Calu3 (cell line): ENCODE measurements around the gene SLC35F2. TPM values are rescaled to one million over a fixed set of nuclear protein-coding genes. Genes with fewer than 3 reads are reported as not detected.

ENCODE experiments used
- BruUV-seq: library from RNA; stranded (reverse); fragments of 400-500 nt; replicated peaks from 2 replicates; lab custom pipeline; 2021; lab: Mats Ljungman, UMichigan
- CTCF ChIA-PET: fragments of 300-600 bp; sonication (Branson Sonifier 250); formaldehyde crosslinking; loops from one replicate; lab custom pipeline; 2022; ENCODE audit warnings: antibody characterized with exemption; lab: Charles Lee
- DNase-seq: peaks from one replicate; pipeline ENCODE4 v3.0.0; 2022
- H3K27ac Mint-ChIP-seq: one replicate; pipeline ENCODE4 v1.8.0; 2022; ENCODE audit warnings: mixed read lengths; ENCODE audit not compliant: unreplicated experiment
- H3K27me3 Mint-ChIP-seq: one replicate; pipeline ENCODE4 v1.8.0; 2022; ENCODE audit warnings: mixed read lengths; ENCODE audit not compliant: unreplicated experiment
- H3K36me3 Mint-ChIP-seq: one replicate; pipeline ENCODE4 v1.8.0; 2022; ENCODE audit warnings: mild to moderate bottlenecking, moderate library complexity, mixed read lengths; ENCODE audit not compliant: insufficient read depth, unreplicated experiment
- H3K4me1 Mint-ChIP-seq: one replicate; pipeline ENCODE4 v1.8.0; 2022; ENCODE audit warnings: mild to moderate bottlenecking, low read depth, mixed read lengths; ENCODE audit not compliant: unreplicated experiment
- H3K4me3 Mint-ChIP-seq: one replicate; pipeline ENCODE4 v1.8.0; 2022; ENCODE audit warnings: mild to moderate bottlenecking, low read depth, moderate library complexity, mixed read lengths; ENCODE audit not compliant: unreplicated experiment
- H3K9me3 Mint-ChIP-seq: one replicate; pipeline ENCODE4 v1.8.0; 2022; ENCODE audit warnings: low read depth, mixed read lengths; ENCODE audit not compliant: unreplicated experiment
- intact Hi-C: fragments of 100-400 bp; cut with micrococcal nuclease; formaldehyde crosslinking; loops from one replicate; pipeline ENCODE4 v1.10.0; 2022; ENCODE audit not compliant: unreplicated experiment
- total RNA-seq: library from RNA; stranded (reverse); gene quantifications from 2 replicates; pipeline ENCODE4 v1.2.3, GENCODE V29; 2022
- TF ChIP-seq, protein P1 (sequence below): fragments of 200-600 bp; IDR thresholded peaks from one replicate; pipeline ENCODE4 v1.8.0; 2022; ENCODE audit warnings: antibody characterized with exemption; ENCODE audit not compliant: unreplicated experiment

SLC35F2 gene
- total RNA-seq, 1 experiment from 2014 or later = 34.5 TPM

DNA sequence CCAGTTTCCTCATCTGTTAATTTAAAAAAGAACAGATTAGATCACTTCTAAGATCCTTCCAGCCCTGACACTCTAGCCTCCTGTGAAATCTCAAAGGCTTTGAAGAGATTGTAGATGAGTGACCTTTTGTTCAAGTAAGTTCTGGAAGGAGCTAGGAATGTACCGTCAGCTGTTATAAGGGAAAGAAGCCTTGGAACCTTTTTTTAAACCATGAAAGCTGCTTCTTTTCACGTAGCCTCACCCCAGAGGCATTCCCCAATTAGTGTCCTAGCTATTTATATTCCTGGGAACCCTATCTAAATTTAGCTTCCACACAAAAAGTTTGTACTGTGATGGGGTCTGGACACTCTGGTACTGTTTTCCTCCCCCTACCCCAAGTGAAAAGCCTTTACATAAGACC, 111.0 kb downstream of the SLC35F2 start:
- intact Hi-C loops = no loop called here
- TF ChIP-seq, protein P1, sequence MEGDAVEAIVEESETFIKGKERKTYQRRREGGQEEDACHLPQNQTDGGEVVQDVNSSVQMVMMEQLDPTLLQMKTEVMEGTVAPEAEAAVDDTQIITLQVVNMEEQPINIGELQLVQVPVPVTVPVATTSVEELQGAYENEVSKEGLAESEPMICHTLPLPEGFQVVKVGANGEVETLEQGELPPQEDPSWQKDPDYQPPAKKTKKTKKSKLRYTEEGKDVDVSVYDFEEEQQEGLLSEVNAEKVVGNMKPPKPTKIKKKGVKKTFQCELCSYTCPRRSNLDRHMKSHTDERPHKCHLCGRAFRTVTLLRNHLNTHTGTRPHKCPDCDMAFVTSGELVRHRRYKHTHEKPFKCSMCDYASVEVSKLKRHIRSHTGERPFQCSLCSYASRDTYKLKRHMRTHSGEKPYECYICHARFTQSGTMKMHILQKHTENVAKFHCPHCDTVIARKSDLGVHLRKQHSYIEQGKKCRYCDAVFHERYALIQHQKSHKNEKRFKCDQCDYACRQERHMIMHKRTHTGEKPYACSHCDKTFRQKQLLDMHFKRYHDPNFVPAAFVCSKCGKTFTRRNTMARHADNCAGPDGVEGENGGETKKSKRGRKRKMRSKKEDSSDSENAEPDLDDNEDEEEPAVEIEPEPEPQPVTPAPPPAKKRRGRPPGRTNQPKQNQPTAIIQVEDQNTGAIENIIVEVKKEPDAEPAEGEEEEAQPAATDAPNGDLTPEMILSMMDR = no peak
- CTCF ChIA-PET = no interaction called here
- Mint-ChIP-seq H3K4me3 (no peak overlapping the region), H3K36me3 (no peaks in the 10 kb centered on the region), H3K4me1 (no peaks in the 10 kb centered on the region), H3K27ac (no peak overlapping the region), H3K27me3 (no peaks in the 10 kb centered on the region), H3K9me3 (no peaks in the 10 kb centered on the region)
- no peak for DNase-seq
- BruUV-seq = no TSS peak

DNA sequence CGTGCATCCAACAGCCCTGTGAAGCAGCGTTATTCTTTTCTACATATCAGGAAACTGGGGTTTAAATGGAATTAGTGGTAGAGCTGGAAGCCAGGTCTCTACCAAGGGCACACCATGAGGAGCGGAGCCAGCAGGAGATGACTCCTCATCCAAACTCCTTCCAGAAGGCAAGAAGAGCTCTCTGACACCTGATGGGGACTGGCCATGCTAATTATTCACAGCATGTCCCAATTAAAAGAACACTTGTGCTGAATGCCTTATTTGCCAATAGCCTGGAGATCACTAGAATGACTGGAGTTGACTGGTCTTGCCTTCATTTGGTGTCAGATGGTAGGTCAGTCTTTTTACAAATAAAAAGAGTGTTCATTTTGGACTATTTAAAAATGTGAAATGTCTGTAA, 113.9 kb downstream of the SLC35F2 start:
- no peak for DNase-seq
- TF ChIP-seq, protein P1 = no peak
- H3K36me3 Mint-ChIP-seq = no peaks in the 10 kb centered on the region
- peaks cover 2% of the 10 kb centered on the region for H3K27me3 Mint-ChIP-seq
- H3K4me1 Mint-ChIP-seq = no peaks in the 10 kb centered on the region
- no peak overlapping the region for H3K4me3 Mint-ChIP-seq
- no peak overlapping the region for H3K27ac Mint-ChIP-seq
- BruUV-seq = no TSS peak
- intact Hi-C loops = no loop called here
- CTCF ChIA-PET = no interaction called here
- H3K9me3 Mint-ChIP-seq = no peaks in the 10 kb centered on the region

DNA sequence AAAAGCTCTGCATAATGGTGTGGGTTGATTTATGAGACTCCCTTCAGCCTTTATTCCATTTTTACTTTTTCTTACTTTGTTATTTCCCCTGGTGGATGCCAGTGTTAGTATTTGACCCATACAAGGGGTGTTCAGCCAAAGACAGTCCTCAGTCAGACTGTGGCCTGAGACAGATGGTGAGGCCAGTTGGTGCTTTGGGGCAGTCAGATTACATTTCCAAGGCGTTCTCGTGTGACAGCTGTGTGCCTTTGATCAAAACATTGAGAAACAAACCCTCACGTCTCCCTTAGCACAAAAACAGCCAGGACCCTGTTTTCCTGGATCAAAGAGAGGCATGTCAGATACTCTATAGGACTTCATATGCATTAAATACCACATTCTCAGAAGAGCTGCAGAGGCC, 115.4 kb downstream of the SLC35F2 start:
- peaks cover 15% of the 10 kb centered on the region for H3K27me3 Mint-ChIP-seq
- H3K4me3 Mint-ChIP-seq = no peak overlapping the region
- TF ChIP-seq, protein P1 = no peak
- no peaks in the 10 kb centered on the region for H3K36me3 Mint-ChIP-seq
- H3K27ac Mint-ChIP-seq = no peak overlapping the region
- H3K9me3 Mint-ChIP-seq = no peaks in the 10 kb centered on the region
- BruUV-seq = no TSS peak
- DNase-seq = no peak
- CTCF ChIA-PET = interaction anchor here (0.7 kb wide), 1 partner anchor 28 kb away, joined by 3 read pairs; no protein-coding TSS in a partner anchor
- H3K4me1 Mint-ChIP-seq = no peaks in the 10 kb centered on the region
- intact Hi-C loops = no loop called here

DNA sequence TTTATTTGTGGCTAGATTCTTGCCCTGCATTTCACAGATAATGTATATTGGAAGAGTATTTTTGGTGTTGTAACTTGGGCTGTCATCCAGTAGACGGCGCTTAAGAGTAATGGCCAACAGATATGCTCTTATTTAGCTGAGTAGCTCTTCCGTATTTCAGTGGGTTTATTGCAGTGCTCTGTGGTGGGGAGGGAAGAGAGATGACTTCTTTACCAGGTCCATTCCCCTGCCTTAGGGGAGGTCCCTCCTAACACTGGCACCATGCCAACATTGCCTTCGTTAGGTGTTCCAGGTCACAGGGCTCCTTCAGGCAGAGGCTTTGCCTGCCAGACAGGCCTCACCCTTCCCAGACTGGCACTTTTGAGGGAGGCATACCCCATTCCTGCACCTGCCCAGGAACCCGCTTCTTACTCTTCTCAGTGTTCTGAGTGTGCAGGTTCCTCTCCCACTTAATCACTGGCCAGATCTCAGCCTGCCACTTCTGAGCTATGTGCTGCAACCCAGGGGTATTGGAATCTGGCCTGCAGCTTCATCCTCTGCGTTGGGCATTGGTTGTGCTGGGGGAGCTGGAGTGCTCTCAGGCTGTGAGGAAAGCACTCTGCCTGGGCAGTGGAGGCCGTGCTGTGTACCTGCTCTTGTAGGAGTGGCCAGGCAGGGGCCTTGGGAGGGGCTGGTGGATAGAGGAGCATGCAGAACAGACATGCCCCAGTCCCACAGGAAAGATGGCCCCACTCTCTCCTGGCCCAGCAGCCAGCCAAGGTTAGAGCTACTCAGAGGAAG, 117.4 kb downstream of the SLC35F2 start:
- Mint-ChIP-seq H3K27ac (no peak overlapping the region), H3K9me3 (no peaks in the 10 kb centered on the region), H3K4me3 (no peak overlapping the region), H3K36me3 (no peaks in the 10 kb centered on the region), H3K4me1 (no peaks in the 10 kb centered on the region), H3K27me3 (peaks cover 17% of the 10 kb centered on the region)
- TF ChIP-seq, protein P1 = peak; percentile 37
- DNase-seq = peak; percentile 13
- CTCF ChIA-PET = interaction anchor here (0.5 to 1.6 kb wide), 5 partner anchors 9 to 157 kb away, joined by 3 to 6 read pairs (median 3); no protein-coding TSS in a partner anchor
- intact Hi-C loops = loop anchor here (2.0 kb wide), 1 partner anchor 158 kb away; no protein-coding TSS in a partner anchor
- BruUV-seq = no TSS peak

Other genes starting within 250 kb of the SLC35F2 start
- gene SLN, start 146.7 kb downstream of the SLC35F2 start, total RNA-seq = not detected in 2 replicates
- not detected in 2 replicates for gene RAB39A, start 69.7 kb upstream of the SLC35F2 start, total RNA-seq
- gene CUL5, start 150.1 kb upstream of the SLC35F2 start, total RNA-seq = 17.2 and 19.4 TPM in 2 replicates